HG02943 (cell line): Measurements from ENCODE around the gene CD34.

ENCODE experiments used
- ATAC-seq: cut with Tn5 transposase; IDR thresholded peaks from one replicate; pipeline ENCODE4 v1.9.1; 2021; ENCODE audit warnings: mild to moderate bottlenecking, low read depth, moderate library complexity; ENCODE audit not compliant: unreplicated experiment

The CD34 gene

GRCh38 chr1:207901041-207901653, 9.8 kb downstream of the CD34 start:
- no peak for ATAC-seq

- no peak for ATAC-seq
These were observed 12.1 kb downstream of the CD34 start for GRCh38 chr1:207898836-207899235.

GRCh38 chr1:207898260-207898659, 12.7 kb downstream of the CD34 start:
- no peak for ATAC-seq

GRCh38 chr1:207897188-207897587, 13.7 kb downstream of the CD34 start:
- ATAC-seq, result no peak

GRCh38 chr1:207896547-207896946, 14.4 kb downstream of the CD34 start:
- ATAC-seq, result no peak

GRCh38 chr1:207894704-207895103, 16.2 kb downstream of the CD34 start:
- no peak for ATAC-seq

- no peak for ATAC-seq
These were observed 17.0 kb downstream of the CD34 start for GRCh38 chr1:207893737-207894582.

- no peak for ATAC-seq
These were observed 18.2 kb downstream of the CD34 start for GRCh38 chr1:207892764-207893163.

- ATAC-seq, result no peak
These were observed 19.8 kb downstream of the CD34 start for GRCh38 chr1:207891148-207891547.

- ATAC-seq, result no peak
These were observed 20.7 kb downstream of the CD34 start for GRCh38 chr1:207890136-207890738.

GRCh38 chr1:207888652-207889051, 22.3 kb downstream of the CD34 start:
- ATAC-seq, result no peak

GRCh38 chr1:207887542-207888201, 23.3 kb downstream of the CD34 start:
- no peak for ATAC-seq

- no peak for ATAC-seq
These were observed 24.7 kb downstream of the CD34 start for GRCh38 chr1:207886227-207886626.

GRCh38 chr1:207885129-207886032, 25.5 kb downstream of the CD34 start:
- peak; percentile 60 for ATAC-seq

GRCh38 chr1:207884266-207885029, 26.5 kb downstream of the CD34 start:
- no peak for ATAC-seq

GRCh38 chr1:207883660-207884250, 27.2 kb downstream of the CD34 start:
- ATAC-seq, result no peak

GRCh38 chr1:207883104-207883651, 27.7 kb downstream of the CD34 start:
- peak; percentile 55 for ATAC-seq

- no peak for ATAC-seq
These were observed 28.2 kb downstream of the CD34 start for GRCh38 chr1:207882692-207883091.

- ATAC-seq, result no peak
These were observed 32.0 kb downstream of the CD34 start for GRCh38 chr1:207878939-207879338.
